ENCODE results near the gene CEBPZ. TPM values are rescaled to one million over a fixed set of nuclear protein-coding genes. Genes with fewer than 3 reads are reported as not detected.
A peak's percentile ranks its signal among the peaks of the same experiment; 100 is the strongest.

CEBPZ gene
- total and polyA plus RNA-seq, 2 of the 13 experiments (the other 11 are each of a cell fraction or from before 2014, with no cell fraction given) = 14.4 to 117 TPM

DNA sequence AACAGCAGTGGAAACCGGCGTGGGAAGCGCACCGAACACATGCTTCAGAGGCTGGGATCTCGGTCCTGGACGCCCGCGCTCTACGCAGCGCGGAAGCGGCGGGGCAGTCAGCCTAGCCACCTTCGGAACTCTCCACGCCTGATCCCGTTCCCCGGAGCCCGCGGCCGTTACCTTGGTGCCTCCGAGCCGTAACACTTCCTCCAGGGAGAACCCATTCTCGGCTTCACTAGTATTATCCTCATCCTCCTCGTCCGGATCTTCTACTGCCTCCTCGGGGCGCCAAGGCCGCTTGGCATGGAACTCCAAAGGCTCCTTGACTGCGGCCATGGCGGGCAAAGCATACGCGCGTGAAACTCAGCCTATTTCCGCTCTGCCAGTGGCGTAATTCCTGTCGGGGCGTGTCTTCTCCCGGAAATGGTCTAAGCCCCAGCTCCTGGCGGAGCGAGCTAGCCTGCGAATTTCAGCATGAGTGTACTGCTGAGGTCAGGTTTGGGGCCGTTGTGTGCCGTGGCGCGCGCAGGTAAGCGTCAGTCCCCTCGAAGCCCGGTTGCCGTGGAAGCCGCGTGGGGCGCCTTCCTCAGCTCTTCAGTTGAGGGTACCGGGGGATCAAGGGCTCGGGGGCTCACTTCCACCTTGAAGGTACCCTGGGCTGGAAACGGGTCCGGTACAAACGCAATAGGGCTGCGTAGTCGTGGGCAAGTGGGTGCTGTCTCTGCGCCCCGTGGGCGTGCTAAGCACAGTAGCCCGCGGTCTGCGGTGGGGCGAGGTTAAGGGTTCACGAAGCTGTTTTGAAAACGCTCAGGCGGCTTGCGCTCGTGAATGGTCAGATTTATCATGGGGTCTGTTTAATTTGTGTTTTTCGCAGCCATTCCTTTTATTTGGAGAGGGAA is at the start of gene CEBPZ, which contains the start of gene NDUFAF7 (continued):
- TF ChIP-seq ZNF256 (CRISPR knock-in tag; conservative IDR thresholded peaks at IDR 0.05) (peak; percentile 70; the same call in 1 of the 2 replicates), MED13 (CRISPR knock-in tag; IDR thresholded peaks at IDR 0.05) (peak; percentile 90; the same call in 1 of the 2 replicates), ZNF207 (IDR thresholded peaks at IDR 0.05; ENCODE audit: borderline replicate concordance) (no peak), KDM1A (CRISPR knock-in tag; IDR thresholded peaks at IDR 0.05) (no peak), KAT2B (IDR thresholded peaks at IDR 0.05; ENCODE audit: borderline replicate concordance, low read depth, low read length) (no peak), RARA (CRISPR knock-in tag; IDR thresholded peaks at IDR 0.05) (peak; percentile 64), MYC (CRISPR knock-in tag; IDR thresholded peaks at IDR 0.05; ENCODE audit: borderline replicate concordance) (peak; percentile 96), CBX2 (IDR thresholded peaks at IDR 0.05; ENCODE audit: low read depth, low read length) (no peak), CBX2 (CRISPR knock-in tag; IDR thresholded peaks at IDR 0.05; ENCODE audit: low read depth) (no peak), ZNF468 (CRISPR knock-in tag; IDR thresholded peaks at IDR 0.05) (peak; percentile 92; the same call in 1 of the 2 replicates), ZNF530 (CRISPR knock-in tag; IDR thresholded peaks at IDR 0.05; ENCODE audit: low read depth) (no peak), KMT2A (CRISPR knock-in tag; IDR thresholded peaks at IDR 0.05) (peak; percentile 100), ZSCAN9 (CRISPR knock-in tag; IDR thresholded peaks at IDR 0.05; ENCODE audit: borderline replicate concordance) (peak; percentile 79; the same call in 1 of the 2 replicates), ZNF101 (CRISPR knock-in tag; IDR thresholded peaks at IDR 0.05; ENCODE audit: borderline replicate concordance, low read depth) (0 out of 2 replicates have a peak, but pooled peaks have one; percentile 10), ZNF788 (CRISPR knock-in tag; IDR thresholded peaks at IDR 0.05; ENCODE audit: borderline replicate concordance) (peak; percentile 89), HMG20B (CRISPR knock-in tag; conservative IDR thresholded peaks at IDR 0.05) (peak; percentile 51; the same call in 1 of the 2 replicates)
- TF ChIP-seq, protein P1, sequence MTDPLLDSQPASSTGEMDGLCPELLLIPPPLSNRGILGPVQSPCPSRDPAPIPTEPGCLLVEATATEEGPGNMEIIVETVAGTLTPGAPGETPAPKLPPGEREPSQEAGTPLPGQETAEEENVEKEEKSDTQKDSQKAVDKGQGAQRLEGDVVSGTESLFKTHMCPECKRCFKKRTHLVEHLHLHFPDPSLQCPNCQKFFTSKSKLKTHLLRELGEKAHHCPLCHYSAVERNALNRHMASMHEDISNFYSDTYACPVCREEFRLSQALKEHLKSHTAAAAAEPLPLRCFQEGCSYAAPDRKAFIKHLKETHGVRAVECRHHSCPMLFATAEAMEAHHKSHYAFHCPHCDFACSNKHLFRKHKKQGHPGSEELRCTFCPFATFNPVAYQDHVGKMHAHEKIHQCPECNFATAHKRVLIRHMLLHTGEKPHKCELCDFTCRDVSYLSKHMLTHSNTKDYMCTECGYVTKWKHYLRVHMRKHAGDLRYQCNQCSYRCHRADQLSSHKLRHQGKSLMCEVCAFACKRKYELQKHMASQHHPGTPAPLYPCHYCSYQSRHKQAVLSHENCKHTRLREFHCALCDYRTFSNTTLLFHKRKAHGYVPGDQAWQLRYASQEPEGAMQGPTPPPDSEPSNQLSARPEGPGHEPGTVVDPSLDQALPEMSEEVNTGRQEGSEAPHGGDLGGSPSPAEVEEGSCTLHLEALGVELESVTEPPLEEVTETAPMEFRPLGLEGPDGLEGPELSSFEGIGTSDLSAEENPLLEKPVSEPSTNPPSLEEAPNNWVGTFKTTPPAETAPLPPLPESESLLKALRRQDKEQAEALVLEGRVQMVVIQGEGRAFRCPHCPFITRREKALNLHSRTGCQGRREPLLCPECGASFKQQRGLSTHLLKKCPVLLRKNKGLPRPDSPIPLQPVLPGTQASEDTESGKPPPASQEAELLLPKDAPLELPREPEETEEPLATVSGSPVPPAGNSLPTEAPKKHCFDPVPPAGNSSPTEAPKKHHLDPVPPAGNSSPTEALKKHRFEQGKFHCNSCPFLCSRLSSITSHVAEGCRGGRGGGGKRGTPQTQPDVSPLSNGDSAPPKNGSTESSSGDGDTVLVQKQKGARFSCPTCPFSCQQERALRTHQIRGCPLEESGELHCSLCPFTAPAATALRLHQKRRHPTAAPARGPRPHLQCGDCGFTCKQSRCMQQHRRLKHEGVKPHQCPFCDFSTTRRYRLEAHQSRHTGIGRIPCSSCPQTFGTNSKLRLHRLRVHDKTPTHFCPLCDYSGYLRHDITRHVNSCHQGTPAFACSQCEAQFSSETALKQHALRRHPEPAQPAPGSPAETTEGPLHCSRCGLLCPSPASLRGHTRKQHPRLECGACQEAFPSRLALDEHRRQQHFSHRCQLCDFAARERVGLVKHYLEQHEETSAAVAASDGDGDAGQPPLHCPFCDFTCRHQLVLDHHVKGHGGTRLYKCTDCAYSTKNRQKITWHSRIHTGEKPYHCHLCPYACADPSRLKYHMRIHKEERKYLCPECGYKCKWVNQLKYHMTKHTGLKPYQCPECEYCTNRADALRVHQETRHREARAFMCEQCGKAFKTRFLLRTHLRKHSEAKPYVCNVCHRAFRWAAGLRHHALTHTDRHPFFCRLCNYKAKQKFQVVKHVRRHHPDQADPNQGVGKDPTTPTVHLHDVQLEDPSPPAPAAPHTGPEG (CRISPR knock-in tag; IDR thresholded peaks at IDR 0.05) = no peak; the same call in none of the 2 replicates
- TF ChIP-seq, protein P2, sequence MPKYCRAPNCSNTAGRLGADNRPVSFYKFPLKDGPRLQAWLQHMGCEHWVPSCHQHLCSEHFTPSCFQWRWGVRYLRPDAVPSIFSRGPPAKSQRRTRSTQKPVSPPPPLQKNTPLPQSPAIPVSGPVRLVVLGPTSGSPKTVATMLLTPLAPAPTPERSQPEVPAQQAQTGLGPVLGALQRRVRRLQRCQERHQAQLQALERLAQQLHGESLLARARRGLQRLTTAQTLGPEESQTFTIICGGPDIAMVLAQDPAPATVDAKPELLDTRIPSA (CRISPR knock-in tag; IDR thresholded peaks at IDR 0.05; ENCODE audit: borderline replicate concordance) = peak; percentile 96; the same call in 1 of the 2 replicates
